ENCODE data around the gene PCCB.

Gene PCCB

GRCh38 chr3:136249091-136249490, 1.0 kb upstream of the PCCB start:
- TF ChIP-seq CTCF (IDR thresholded peaks at IDR 0.05; ENCODE audit: low read depth, low read length): no peak
- no peak overlapping the region for H3K4me3 ChIP-seq (ENCODE audit: low read depth, low read length)

- TF ChIP-seq CTCF (IDR thresholded peaks at IDR 0.05; ENCODE audit: low read depth, low read length): no peak
- peak overlapping the region; percentile 73 for H3K4me3 ChIP-seq (ENCODE audit: low read depth, low read length)
Measured at GRCh38 chr3:136249593-136249992, 547 bp upstream of the PCCB start.

GRCh38 chr3:136250903-136251460, 842 bp downstream of the PCCB start:
- H3K4me3 ChIP-seq (ENCODE audit: low read depth, low read length): peak overlapping the region; percentile 73
- TF ChIP-seq CTCF (IDR thresholded peaks at IDR 0.05; ENCODE audit: low read depth, low read length): no peak

- no peak for TF ChIP-seq CTCF (IDR thresholded peaks at IDR 0.05; ENCODE audit: low read depth, low read length)
Measured at GRCh38 chr3:136251511-136251910, 1.4 kb downstream of the PCCB start.

GRCh38 chr3:136255672-136256406, 5.7 kb downstream of the PCCB start:
- no peak for TF ChIP-seq CTCF (IDR thresholded peaks at IDR 0.05; ENCODE audit: low read depth, low read length)
- no peak overlapping the region for H3K4me3 ChIP-seq (ENCODE audit: low read depth, low read length)

More at GRCh38 chr3:136251511-136251910, 1.4 kb downstream of the PCCB start:
- H3K4me3 ChIP-seq (ENCODE audit: low read depth, low read length): peak overlapping the region; percentile 73

GRCh38 chr3:136258199-136258598, 8.1 kb downstream of the PCCB start:
- TF ChIP-seq CTCF (IDR thresholded peaks at IDR 0.05; ENCODE audit: low read depth, low read length): no peak
- no peak overlapping the region for H3K4me3 ChIP-seq (ENCODE audit: low read depth, low read length)

GRCh38 chr3:136261826-136262225, 11.7 kb downstream of the PCCB start:
- no peak overlapping the region for H3K4me3 ChIP-seq (ENCODE audit: low read depth, low read length)
- no peak for TF ChIP-seq CTCF (IDR thresholded peaks at IDR 0.05; ENCODE audit: low read depth, low read length)

Data from WI38 (cell line).